ENCODE measurements around the gene GPR34. TPM values are rescaled to one million over a fixed set of nuclear protein-coding genes. Genes with fewer than 3 reads are reported as not detected.
"Not testable (repeated sequence)": the region's sequence is repeated elsewhere in the genome, so short reads cannot be mapped to it uniquely, and the experiment has no call there.

The GPR34 gene
- total RNA-seq: not detected in 2 replicates

GRCh38 chrX:41688835-41689234 lies at the start of gene GPR34:
GPR34 (plus strand) TSS chrX:41688973; CDS start chrX:41695634, 6,661 bp downstream.
- DNase-seq (ENCODE audit: low read depth, low spot score): no peak

DNA sequence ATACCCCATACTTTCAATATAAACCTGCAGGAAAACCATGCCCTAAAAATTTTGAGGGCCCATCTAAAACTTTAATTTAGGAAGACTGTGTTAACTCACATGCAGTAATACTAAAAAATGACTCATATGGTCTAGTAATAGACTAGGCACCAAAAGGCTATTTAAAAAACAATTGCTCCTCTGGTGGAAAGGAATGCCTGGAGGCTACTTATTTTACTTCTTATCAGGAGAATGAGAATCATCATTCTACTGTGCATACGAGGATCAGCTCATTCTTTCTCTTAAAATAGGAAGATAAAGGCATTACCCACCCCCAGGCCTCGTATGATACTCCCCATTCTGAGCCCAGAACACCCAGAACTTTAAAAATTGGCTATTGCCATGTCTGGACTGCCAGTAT lies 42.6 kb upstream of the GPR34 start:
- not testable (repeated sequence) for DNase-seq (ENCODE audit: low read depth, low spot score)

GRCh38 chrX:41653125-41653524 lies 35.6 kb upstream of the GPR34 start:
- DNase-seq (ENCODE audit: low read depth, low spot score): no peak

DNA sequence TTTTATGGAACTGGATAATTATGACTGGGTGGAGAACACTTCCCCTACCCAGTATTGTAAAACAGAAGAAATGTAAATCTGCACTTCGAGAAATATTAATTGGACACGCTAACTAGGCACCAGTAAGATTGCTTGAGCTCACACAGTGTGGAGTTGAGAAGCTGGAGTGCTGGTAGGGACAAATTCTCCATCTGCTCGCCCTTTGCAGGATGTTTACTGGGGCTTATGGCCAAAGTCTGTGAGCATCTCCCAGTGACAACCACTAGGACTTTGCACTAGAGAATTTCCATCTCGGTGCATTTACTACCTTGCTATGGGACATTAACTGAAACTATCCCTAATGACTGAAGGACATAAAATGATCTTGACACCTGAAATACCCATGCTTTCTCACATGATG lies 33.7 kb upstream of the GPR34 start:
- no peak for DNase-seq (ENCODE audit: low read depth, low spot score)

- DNase-seq (ENCODE audit: low read depth, low spot score): no peak
These were observed 33.1 kb upstream of the GPR34 start for GRCh38 chrX:41655631-41656030.

GRCh38 chrX:41661366-41662095 lies 27.2 kb upstream of the GPR34 start:
- DNase-seq (ENCODE audit: low read depth, low spot score): no peak

GRCh38 chrX:41664375-41664901 lies 24.3 kb upstream of the GPR34 start:
- DNase-seq (ENCODE audit: low read depth, low spot score): no peak

GRCh38 chrX:41664908-41665307 lies 23.9 kb upstream of the GPR34 start:
- DNase-seq (ENCODE audit: low read depth, low spot score): no peak

DNA sequence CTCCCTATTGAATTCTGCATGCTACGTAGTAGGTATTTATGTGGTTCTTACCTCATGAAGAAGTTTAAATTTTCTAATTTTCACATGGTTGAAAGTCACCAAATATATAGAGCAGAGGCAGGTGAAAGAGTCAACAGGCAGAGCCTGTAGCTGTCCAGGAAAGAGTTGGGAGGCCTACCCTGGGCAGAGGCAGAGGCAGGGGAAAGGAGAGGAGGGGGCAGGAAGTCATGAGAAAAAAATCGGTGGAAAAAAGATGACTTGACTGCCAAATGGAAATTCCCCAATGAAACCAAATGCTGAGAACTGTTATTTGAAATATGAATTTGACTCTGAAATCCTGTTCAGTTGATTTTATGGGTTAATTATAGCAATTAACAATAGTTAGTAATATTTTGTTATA lies 23.1 kb upstream of the GPR34 start:
- DNase-seq (ENCODE audit: low read depth, low spot score): no peak

- no peak for DNase-seq (ENCODE audit: low read depth, low spot score)
These were observed 22.5 kb upstream of the GPR34 start for GRCh38 chrX:41666251-41666650.

DNA sequence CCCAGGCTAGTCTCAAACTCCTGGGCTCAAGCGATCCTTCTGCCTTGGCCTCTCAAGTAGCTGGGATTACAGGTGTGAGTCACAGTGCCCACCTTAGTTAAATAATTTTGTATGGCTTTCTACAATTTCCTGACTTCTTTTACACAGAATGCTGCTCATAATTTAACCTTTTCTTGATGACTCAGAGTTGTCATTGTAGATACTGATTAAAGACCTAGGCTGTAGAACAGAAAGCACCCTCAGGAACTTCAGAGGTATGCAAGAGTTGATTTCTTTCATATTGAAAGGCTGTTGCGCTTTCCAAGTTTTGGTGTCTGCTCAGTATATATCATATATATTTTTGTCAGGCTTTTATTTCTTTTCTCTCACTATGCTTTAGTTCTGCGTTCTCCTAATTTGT lies 21.1 kb upstream of the GPR34 start:
- DNase-seq (ENCODE audit: low read depth, low spot score): no peak

DNA sequence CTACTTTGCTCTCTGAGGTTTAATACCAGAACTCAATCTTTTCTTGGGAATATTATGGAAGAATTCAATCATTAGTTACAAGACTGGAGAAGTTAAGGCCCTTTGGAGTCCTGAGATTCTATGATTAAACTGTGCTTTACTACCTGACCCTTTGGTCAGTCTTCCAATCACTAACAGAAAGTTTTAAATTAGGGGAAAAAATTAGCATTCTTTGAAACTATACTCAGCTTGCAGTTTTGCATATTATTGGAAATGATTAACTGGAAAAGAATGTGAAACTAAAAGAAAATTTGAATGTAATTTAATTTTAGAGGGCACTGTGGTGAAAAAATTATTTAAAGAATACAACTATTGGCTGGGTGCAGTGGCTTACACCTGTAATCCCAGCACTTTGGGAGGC lies 18.7 kb upstream of the GPR34 start:
- DNase-seq (ENCODE audit: low read depth, low spot score): no peak

DNA sequence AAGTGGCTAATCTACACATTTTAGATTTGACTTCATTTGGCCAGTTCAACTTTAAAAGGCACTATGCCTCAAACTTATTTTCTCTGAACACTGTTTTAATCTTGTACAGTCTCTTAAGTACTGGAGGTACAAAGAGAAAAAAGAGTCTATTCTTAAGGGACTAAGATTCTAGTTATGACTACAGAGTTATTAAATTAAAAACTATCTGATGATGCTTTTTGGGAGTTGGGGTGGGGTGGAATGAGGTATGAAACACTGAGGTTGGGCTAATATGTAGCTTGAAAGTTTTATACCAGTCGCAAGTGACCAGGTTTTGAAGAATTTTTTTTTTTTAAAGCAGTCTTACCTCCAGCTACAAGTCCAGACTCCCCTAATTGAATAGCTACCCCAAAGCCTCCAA lies 17.7 kb upstream of the GPR34 start:
- no peak for DNase-seq (ENCODE audit: low read depth, low spot score)

- no peak for DNase-seq (ENCODE audit: low read depth, low spot score)
These were observed 16.1 kb upstream of the GPR34 start for GRCh38 chrX:41672643-41673042.

GRCh38 chrX:41676361-41676760 lies 12.4 kb upstream of the GPR34 start:
- DNase-seq (ENCODE audit: low read depth, low spot score): not testable (repeated sequence)

DNA sequence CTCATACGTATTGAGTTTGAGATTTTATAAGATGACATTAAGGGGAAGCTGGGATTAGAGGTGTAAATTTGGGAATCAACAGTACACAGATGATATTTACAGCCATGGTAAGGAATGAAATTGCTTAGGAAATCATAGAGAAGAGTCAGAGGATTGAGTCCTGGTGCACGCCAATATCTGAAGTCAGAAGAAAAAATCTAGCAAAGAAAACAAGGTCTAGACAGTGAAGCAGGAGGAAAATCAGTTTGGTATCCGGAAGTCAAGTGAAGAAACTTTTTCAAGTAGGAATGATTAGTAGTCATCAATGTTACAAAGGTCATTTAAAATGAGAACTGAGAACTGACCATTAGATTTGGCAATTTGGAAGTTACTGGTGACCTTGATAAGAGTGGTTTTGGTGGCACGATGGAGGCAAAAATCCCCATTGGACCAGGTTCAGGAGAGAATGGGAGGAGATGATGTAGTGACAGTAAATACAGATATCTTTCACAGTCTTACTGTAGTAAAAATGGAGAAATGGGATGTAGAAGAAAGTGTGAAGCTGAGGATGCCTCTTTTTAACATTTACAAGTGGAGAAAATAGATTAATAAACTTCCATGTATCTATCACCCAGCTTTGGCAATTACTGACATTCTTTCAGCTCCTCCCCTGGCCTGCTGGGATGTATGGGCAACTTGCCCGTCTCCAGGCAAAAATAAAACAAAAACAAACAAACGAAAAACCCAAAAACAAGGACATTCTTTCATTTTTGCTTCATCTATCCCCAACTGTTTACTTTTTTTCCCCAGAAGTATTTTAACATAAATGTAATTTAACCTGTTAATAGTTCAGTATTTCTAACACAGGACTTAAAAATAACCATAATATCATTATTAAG lies 11.4 kb upstream of the GPR34 start:
- no peak for DNase-seq (ENCODE audit: low read depth, low spot score)

DNA sequence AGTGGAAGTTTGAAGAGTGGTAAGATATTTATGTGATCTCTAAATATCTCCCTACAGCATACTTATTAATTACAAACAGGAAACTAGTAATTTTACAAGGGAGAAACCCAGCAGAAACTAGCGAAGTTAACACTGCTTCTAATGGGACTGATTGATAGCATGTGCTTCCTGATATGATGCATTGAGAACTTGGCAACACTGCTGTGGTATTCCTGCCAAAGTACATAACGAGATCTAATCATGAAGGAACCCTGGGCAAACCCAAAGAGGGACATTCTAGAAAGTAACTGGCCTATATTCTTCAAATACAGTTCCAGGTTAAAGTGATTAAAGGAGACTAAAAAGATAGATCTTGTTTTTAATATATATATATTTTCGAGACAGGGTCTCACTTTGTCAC lies 4.6 kb upstream of the GPR34 start:
- DNase-seq (ENCODE audit: low read depth, low spot score): peak; percentile 41

- DNase-seq (ENCODE audit: low read depth, low spot score): no peak
These were observed 3.8 kb upstream of the GPR34 start for GRCh38 chrX:41684940-41685339.

- no peak for DNase-seq (ENCODE audit: low read depth, low spot score)
These were observed 2.0 kb upstream of the GPR34 start for GRCh38 chrX:41686788-41687187.

GRCh38 chrX:41688156-41688555 lies 617 bp upstream of the GPR34 start:
- DNase-seq (ENCODE audit: low read depth, low spot score): no peak

DNA sequence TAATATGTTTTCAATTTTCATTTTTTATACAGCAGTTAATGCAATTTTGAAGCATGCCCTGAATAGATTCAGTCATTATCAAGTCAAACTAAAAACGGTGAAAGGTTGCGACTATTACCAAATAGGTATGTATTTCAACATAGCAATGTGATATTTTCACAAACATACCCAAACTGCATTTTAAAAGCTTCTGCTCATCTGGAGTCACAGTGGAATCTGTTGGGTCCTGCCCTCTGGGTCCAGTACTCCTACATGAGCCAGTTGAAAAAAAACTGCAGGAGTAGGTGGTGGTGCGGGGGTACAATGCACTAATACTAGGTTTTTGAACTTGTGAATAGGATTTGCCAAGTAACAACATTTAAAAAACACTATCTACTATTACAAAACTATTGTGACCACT lies 938 bp downstream of the GPR34 start:
- no peak for DNase-seq (ENCODE audit: low read depth, low spot score)

- DNase-seq (ENCODE audit: low read depth, low spot score): no peak
These were observed 3.5 kb downstream of the GPR34 start for GRCh38 chrX:41692162-41692749.

Data from pulmonary artery endothelial cell (primary cell).